GM04504 (cell line): ENCODE results near the gene CD59.
"Not testable (repeated sequence)": the region's sequence is repeated elsewhere in the genome, so short reads cannot be mapped to it uniquely, and the experiment has no call there.

Experiments
- DNase-seq: peaks from one replicate; pipeline ENCODE4 v3.0.0-alpha.2; 2012; ENCODE audit warnings: low read depth

The CD59 gene

DNA sequence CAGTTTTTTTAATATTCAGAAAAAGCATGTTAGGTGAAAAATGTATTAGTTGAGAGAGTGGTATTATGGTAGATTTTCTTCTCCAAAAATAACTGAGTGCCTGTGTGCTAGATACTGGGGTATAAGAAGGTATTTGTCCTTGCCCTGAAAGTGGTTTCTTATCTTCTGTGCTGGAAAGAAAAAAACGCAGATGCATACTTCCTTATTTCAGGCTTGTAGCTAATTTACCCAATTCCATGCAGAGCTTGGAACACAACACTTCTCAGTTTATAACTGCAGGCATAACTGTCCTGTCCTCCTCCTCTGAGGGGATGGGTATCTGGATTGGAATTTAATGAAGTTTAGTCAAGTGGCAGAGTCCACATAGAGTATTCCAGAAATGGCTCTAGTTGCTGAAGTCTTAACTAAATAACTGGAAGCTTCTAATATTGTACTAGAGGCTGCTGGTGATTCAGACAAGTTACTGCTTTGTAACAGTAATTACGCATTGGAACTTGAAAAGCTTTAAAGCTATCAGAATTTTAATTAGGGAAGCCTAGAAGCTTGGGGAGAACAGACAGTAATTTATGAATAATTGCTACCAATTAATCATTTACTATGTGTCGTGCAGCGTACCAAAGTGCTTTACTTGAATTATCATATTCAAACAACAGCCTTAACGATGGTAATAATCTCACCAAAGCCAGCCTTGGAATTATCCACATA, 22.9 kb downstream of the CD59 start:
- DNase-seq, result no peak

GRCh38 chr11:33712436-33712835, 23.8 kb downstream of the CD59 start:
- no peak for DNase-seq

DNA sequence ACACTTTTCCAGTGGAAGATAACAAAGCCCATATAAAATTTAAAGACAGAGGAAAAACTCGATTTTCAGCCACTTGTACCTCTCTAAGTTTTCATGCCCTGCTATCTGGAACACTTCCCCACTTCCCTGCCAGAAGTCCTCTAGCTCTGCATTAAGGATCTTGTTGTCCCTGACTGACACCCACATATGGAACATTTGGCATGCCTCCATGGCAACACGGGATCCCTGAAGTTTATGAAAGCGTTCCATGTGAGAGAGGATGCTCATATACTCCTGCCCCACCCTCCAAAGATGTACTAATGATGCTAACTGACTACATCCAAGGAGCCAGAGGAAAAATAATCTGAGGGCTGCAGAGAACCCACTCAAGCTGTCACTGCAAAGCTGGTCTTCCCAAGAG, 26.8 kb downstream of the CD59 start:
- DNase-seq, result no peak

GRCh38 chr11:33708985-33709384, 27.2 kb downstream of the CD59 start:
- DNase-seq, result no peak

GRCh38 chr11:33707831-33708230, 28.4 kb downstream of the CD59 start:
- DNase-seq, result not testable (repeated sequence)

GRCh38 chr11:33706966-33707365, 29.3 kb downstream of the CD59 start:
- no peak for DNase-seq

DNA sequence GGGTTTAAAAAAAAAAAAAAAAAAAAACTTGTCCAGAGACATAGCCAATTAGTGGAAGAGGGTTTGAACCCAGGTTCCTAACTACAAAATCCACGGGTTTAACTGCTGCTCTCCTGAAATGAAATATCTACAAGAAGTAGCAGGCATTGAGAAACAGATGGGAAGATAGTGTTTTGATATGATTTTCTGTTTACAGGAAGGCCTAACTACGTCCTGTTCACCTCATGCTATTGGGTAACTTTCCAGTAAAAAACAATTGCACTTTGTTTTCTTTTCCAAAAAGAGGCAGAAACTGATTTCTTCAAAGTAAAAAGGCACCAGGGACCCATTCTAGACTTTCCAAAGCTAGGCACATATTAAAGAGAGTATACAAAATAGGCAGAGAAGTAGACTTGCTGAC, 29.7 kb downstream of the CD59 start:
- DNase-seq, result no peak

GRCh38 chr11:33704240-33705002, 31.8 kb downstream of the CD59 start:
- DNase-seq, result no peak

DNA sequence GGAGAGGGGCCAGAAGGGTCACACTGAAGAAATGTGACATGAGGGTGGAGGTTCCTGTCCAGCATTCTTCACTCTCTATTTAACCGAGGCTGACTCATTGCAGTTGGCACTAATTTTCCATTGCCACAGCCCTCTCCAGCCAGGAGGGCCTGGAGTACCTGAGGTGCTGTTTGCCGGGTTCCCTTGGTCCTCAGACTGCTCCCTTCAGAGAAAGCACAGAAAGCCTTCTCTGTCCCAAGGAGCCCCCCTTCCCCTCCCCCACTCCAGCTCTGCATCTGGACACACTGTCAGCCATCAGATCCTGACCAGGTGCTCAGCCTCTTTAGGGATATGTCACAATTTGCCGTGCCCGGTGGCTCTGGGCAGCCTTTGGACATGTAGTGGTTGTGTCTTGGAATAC, 32.4 kb downstream of the CD59 start:
- no peak for DNase-seq

GRCh38 chr11:33703234-33703633, 33.0 kb downstream of the CD59 start:
- DNase-seq, result no peak

DNA sequence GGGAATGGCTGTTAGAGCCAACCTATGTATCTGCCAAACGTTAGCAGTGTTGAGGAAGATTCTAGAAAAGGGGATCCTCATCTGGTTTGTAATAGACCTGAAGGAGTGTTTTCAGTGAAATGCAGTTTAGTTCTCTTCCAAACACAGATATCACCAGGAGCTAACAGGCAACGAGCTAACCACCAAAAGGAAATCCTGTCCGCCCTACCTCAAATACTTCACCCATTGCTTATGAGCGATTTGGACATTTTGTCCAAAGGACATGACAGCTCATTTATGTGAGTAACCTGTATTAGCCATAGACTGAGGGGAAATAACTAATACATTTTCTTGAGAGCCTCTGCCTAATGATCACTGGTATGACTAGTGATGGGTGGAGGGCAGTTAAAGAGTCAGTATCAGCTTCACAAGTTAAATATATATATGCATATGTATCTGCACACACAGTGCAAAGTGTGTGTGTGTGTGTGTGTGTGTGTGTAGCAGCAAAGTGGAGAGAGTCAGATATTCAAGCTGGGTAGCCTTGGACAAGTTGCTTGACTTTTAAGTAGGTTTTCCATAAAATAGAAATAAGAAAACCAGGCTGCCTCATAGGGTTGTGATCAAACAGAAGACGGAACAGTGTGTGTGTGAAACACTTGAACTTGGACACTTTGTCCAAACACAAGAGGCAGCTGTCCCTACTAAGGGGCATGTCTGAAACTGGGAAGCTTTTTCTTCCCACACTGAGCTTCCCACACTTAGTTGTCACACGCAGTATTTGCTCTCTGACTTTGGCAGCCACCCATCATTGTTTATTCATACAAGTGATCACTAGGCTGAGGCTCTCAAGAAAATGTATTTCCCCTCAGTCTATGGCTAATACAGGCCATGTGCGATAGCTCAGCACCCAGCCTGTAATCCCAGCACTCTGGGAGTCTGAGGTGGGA, 34.7 kb downstream of the CD59 start:
- peak; percentile 62 for DNase-seq

- DNase-seq, result peak; percentile 91
Observed at GRCh38 chr11:33700502-33701271, 35.5 kb downstream of the CD59 start, which contains the start of gene C11orf91. Gene C11orf91 (minus strand): TSS chr11:33700826. CDS start chr11:33700740, 86 bp downstream.

GRCh38 chr11:33700063-33700501, 36.1 kb downstream of the CD59 start:
- no peak for DNase-seq

- no peak for DNase-seq
Observed at GRCh38 chr11:33699515-33700062, 36.6 kb downstream of the CD59 start.

DNA sequence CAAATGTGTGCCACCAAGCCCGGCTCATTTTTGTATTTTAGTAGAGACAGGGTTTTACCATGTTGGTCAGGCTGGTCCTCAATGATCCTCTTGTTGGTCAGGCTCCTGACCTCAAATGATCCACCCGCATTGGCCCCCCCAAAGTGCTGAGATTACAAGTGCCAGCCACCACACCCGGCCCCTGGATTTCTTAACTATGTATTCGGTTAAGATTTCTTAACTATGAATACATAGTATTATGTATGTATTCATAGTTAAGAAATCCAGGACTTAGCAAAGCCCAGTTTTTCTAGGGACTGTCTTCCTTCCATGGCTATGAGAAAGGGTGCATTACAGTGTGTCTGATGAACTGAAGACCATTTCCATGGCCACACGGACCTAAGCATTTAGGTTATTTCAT, 37.3 kb downstream of the CD59 start:
- DNase-seq, result no peak

DNA sequence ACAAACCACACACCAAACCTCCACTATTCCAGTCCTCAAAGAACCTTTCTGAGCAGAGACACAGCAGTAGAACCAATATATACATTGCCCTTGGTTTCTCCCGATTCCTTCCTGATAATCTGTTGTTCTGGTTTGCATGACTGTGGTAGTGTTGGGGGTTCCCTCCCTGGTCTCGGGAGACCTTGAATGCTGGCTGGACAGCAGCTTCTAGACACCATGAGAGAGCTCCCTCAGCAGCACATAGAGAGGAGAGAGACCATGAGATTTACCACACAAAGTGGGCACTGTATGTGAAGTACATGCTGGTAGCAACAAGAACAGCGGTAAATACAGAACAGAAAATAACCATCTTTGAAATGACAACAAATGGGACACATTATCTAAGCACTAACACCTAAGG, 38.2 kb downstream of the CD59 start:
- no peak for DNase-seq

DNA sequence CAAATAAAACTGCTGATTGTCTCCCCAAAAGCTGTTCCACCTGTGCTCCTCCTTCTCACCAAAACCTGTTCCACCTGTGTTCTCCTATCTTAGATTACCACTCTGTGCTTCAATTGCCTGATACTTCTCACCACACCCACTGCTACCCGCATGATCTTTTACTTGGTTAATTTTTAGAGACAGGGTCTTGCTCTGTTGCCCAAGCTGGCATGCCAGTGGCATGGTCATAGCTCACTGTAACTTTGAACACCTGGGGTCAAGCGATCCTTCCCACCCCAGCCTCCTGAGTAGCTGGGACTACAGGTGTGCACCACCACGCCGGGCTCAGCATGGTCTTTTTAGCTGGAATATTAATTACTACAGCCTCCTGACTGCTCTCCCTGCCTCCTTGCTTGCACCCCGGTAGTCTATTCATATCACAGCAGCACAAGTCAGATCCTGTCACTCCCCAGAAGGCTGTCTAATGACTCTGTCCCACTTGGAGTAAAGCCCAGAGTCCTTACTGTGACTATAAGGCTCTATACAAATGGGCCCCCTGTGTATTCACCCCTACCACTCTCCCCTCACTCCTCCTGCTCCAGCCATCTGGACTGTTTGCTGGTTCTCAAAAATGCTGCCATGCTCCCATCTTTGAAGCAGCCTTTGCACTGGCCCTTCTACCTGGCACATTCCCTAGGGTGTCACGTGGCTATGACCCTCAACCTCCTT, 39.1 kb downstream of the CD59 start:
- DNase-seq, result no peak

GRCh38 chr11:33696411-33696810, 39.8 kb downstream of the CD59 start:
- DNase-seq, result no peak

GRCh38 chr11:33695051-33695566, 41.1 kb downstream of the CD59 start:
- no peak for DNase-seq

DNA sequence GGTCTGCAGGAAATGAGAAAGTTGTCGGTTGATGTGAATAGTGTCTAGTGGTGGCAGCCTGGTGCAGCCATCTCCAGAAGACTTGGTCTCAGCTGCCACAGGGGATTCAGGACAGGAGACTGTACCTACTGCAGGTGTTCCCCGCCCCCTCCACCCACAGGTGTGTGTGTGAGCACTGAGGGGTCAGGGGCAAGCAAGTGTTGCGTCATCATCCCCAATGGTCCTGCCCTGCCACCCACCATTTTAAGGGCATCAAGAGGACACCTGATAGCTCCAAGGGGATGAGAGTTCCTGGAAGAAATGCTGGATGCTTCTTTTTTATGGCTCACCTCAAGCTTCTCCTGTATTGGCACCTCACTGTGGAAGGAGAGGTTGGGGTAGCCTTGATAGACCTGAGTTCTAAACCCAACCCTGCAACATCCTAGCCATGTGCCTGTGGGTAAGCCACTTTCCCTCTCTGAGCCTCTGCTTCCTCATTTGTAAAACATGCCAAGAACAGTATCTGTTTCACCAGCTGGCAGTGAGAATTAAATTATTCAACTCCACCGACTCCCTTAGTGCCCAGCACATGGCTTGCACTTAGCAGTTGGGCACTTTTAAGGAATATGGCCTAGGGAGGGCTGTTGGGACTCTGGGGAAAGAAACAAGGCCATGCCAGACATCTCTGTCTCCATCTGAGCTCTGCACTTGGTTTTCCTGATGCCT, 41.7 kb downstream of the CD59 start:
- no peak for DNase-seq
